ENCODE data around the gene UVRAG.

- TF ChIP-seq TAF1 (IDR thresholded peaks at IDR 0.05; ENCODE audit: low read depth, low read length) (peak; percentile 89), POU2F2 (IDR thresholded peaks at IDR 0.05; ENCODE audit: low read depth, low read length) (no peak), POLR2AphosphoS5 (IDR thresholded peaks at IDR 0.05; ENCODE audit: low read depth, low read length) (0 out of 2 replicates have a peak, but pooled peaks have one; percentile 65), POLR2A (IDR thresholded peaks at IDR 0.05; ENCODE audit: low read depth, low read length) (peak; percentile 62; the same call in 1 of the 2 replicates), SPI1 (IDR thresholded peaks at IDR 0.05; ENCODE audit: low read depth, low read length) (peak; percentile 88), PAX5 (IDR thresholded peaks at IDR 0.05; ENCODE audit: insufficient read depth, low read length, severe bottlenecking) (no peak)
Observed at GRCh38 chr11:75814677-75815344, at the start of gene UVRAG.

All from GM12891 (cell line).